Chondrocyte (in vitro differentiated cells): ENCODE data around the gene SPG21. TPM values are rescaled to one million over a fixed set of nuclear protein-coding genes. Genes with fewer than 3 reads are reported as not detected.

Source experiments
- DNase-seq: peaks from one replicate; pipeline ENCODE4 v3.0.0; 2021; ENCODE audit warnings: mixed read lengths, low spot score
- H3K27ac Mint-ChIP-seq: one replicate; pipeline ENCODE4 v1.8.0; 2021; ENCODE audit warnings: mild to moderate bottlenecking, moderate library complexity, mixed read lengths; ENCODE audit not compliant: unreplicated experiment
- H3K27me3 Mint-ChIP-seq: 2 replicates; pipeline ENCODE4 v1.8.0; 2021; ENCODE audit warnings: low read depth, mixed read lengths
- H3K36me3 Mint-ChIP-seq: 2 replicates; pipeline ENCODE4 v1.8.0; 2021; ENCODE audit warnings: low read depth, mixed read lengths
- H3K4me1 Mint-ChIP-seq: 2 replicates; pipeline ENCODE4 v1.8.0; 2021; ENCODE audit warnings: low read depth, mild to moderate bottlenecking, mixed read lengths
- H3K4me3 Mint-ChIP-seq: one replicate; pipeline ENCODE4 v1.8.0; 2021; ENCODE audit warnings: mild to moderate bottlenecking, moderate library complexity, mixed read lengths; ENCODE audit not compliant: unreplicated experiment
- H3K9me3 Mint-ChIP-seq: 2 replicates; pipeline ENCODE4 v1.8.0; 2021; ENCODE audit warnings: low read depth, mixed read lengths
- CTCF ChIP-seq: fragments of 200-600 bp; sonication (generic); IDR thresholded peaks from 2 replicates; pipeline ENCODE4 v1.5.0; 2021; ENCODE audit warnings: antibody characterized with exemption, mild to moderate bottlenecking, moderate library complexity
- total RNA-seq: library from RNA; stranded (reverse); gene quantifications from 3 replicates; pipeline ENCODE4 v1.2.1, GENCODE V29; 2021

SPG21 gene
- total RNA-seq, 1 donor from 2014 or later: 80.5 TPM

GRCh38 chr15:64961013-64961412 is 28.7 kb downstream of the SPG21 start:
- no peak overlapping the region for H3K4me3 Mint-ChIP-seq
- H3K27ac Mint-ChIP-seq: no peak overlapping the region
- H3K27me3 Mint-ChIP-seq: no peaks in the 10 kb centered on the region
- H3K36me3 Mint-ChIP-seq: peaks cover 62% of the 10 kb centered on the region
- DNase-seq: no peak
- peaks cover 4% of the 10 kb centered on the region for H3K4me1 Mint-ChIP-seq
- H3K9me3 Mint-ChIP-seq: no peaks in the 10 kb centered on the region
- no peak for TF ChIP-seq CTCF

GRCh38 chr15:64960153-64960552 is 29.6 kb downstream of the SPG21 start:
- TF ChIP-seq CTCF: no peak
- H3K4me3 Mint-ChIP-seq: no peak overlapping the region
- H3K36me3 Mint-ChIP-seq: peaks cover 64% of the 10 kb centered on the region
- H3K9me3 Mint-ChIP-seq: no peaks in the 10 kb centered on the region
- H3K4me1 Mint-ChIP-seq: peaks cover 4% of the 10 kb centered on the region
- no peaks in the 10 kb centered on the region for H3K27me3 Mint-ChIP-seq
- no peak for DNase-seq
- H3K27ac Mint-ChIP-seq: no peak overlapping the region

- Mint-ChIP-seq H3K4me3 (no peak overlapping the region), H3K27me3 (no peaks in the 10 kb centered on the region), H3K27ac (no peak overlapping the region), H3K36me3 (peaks cover 62% of the 10 kb centered on the region), H3K4me1 (peaks cover 4% of the 10 kb centered on the region), H3K9me3 (peaks cover 9% of the 10 kb centered on the region)
- DNase-seq: no peak
- TF ChIP-seq CTCF: no peak
Measured at GRCh38 chr15:64959128-64959527, 30.6 kb downstream of the SPG21 start.

- Mint-ChIP-seq H3K36me3 (peaks cover 29% of the 10 kb centered on the region), H3K9me3 (peaks cover 16% of the 10 kb centered on the region), H3K27ac (no peak overlapping the region), H3K4me1 (peaks cover 4% of the 10 kb centered on the region), H3K27me3 (no peaks in the 10 kb centered on the region), H3K4me3 (no peak overlapping the region)
- TF ChIP-seq CTCF: no peak
- DNase-seq: no peak
Measured at GRCh38 chr15:64954395-64954794, 35.3 kb downstream of the SPG21 start.

GRCh38 chr15:64951777-64952418 is 37.8 kb downstream of the SPG21 start:
- no peak overlapping the region for H3K4me3 Mint-ChIP-seq
- TF ChIP-seq CTCF: no peak
- H3K36me3 Mint-ChIP-seq: peaks cover 19% of the 10 kb centered on the region
- no peak for DNase-seq
- no peaks in the 10 kb centered on the region for H3K4me1 Mint-ChIP-seq
- H3K27me3 Mint-ChIP-seq: no peaks in the 10 kb centered on the region
- no peak overlapping the region for H3K27ac Mint-ChIP-seq
- peaks cover 16% of the 10 kb centered on the region for H3K9me3 Mint-ChIP-seq
